ENCODE results near the gene ADAP1. TPM values are rescaled to one million over a fixed set of nuclear protein-coding genes. Genes with fewer than 3 reads are reported as not detected.
"Not testable (repeated sequence)": the region's sequence is repeated elsewhere in the genome, so short reads cannot be mapped to it uniquely, and the experiment has no call there.

Gene ADAP1
- total RNA-seq, 1 donor from 2014 or later, result 19.2 TPM

DNA sequence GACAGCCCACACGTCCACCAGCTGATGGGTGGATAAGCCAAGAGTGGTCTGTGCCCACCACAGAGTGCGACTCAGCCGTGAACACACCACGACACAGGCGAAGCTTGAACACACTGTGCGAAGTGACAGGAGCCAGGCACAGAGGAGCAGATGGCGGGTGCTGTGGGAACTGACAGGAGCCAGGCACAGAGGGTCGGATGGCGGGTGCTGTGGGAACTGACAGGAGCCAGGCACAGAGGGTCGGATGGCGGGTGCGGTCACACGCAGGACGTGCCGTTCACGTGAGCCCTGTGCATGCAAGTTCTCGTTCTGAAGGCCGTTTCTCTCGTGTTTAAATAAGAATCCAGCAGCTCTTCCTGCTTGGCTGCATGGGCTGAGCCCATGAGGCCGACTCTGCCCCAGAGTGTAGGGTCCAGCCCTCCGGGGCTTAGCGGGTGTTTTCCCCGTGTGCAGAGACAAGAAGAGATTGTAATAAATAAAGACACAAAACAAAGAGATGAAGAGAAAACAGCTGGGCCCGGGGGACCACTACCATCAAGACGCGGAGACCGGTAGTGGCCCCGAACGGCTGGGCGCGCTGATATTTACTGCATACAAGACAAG, 5.9 kb upstream of the ADAP1 start:
- DNase-seq (ENCODE audit: low spot score), result no peak

- not testable (repeated sequence) for DNase-seq (ENCODE audit: low spot score)
Measured at GRCh38 chr7:959740-960139, 5.3 kb upstream of the ADAP1 start.

- no peak for DNase-seq (ENCODE audit: low spot score)
Measured at GRCh38 chr7:959271-959670, 4.8 kb upstream of the ADAP1 start.

DNA sequence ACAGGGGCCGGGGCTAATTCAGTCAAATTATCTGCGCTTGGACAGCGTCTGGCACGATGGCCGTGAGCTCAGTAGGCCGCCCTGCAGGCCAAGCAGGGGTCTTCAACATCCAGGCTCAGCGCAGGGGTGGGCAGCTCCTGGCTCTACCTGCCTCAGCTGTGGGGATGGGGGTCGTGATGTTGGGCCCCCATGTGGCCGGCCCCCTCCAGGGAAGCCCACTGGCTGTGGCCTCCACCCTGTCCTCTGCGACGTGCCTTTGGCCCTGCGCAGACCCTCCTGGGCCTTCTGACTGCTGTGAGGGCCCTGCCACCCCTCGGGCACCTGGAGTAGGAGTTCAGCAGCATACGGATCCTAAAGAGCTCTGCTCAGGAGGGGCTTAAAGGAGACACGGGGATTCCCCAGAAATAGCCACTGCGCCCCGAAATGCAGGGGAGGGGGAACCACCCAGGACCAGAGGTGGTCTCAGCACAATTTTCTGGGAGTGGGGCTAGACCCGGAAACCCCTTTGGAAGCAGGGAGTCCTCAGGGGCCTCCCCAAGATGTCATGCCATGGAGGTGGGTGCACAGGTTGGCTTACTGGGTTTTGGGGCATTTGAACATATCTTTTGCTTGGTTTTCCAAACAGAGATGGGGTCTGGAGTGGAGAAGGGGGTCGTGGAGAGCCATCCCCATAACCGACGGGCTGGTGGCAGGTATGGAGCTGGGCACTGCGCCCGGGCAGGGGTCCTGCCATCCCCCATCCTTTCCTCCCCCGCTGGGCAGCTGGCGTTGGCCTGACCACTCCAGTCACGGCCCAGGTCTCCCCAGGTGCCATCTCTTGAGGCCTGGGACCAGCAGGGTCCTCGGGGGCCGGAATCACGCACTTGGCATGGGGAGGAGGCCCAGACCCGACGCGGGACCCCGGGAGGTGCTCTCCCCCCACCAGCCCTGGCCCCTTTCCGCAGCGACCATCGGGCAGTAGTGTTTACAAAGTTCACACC, 4.0 kb upstream of the ADAP1 start:
- no peak for DNase-seq (ENCODE audit: low spot score)

DNA sequence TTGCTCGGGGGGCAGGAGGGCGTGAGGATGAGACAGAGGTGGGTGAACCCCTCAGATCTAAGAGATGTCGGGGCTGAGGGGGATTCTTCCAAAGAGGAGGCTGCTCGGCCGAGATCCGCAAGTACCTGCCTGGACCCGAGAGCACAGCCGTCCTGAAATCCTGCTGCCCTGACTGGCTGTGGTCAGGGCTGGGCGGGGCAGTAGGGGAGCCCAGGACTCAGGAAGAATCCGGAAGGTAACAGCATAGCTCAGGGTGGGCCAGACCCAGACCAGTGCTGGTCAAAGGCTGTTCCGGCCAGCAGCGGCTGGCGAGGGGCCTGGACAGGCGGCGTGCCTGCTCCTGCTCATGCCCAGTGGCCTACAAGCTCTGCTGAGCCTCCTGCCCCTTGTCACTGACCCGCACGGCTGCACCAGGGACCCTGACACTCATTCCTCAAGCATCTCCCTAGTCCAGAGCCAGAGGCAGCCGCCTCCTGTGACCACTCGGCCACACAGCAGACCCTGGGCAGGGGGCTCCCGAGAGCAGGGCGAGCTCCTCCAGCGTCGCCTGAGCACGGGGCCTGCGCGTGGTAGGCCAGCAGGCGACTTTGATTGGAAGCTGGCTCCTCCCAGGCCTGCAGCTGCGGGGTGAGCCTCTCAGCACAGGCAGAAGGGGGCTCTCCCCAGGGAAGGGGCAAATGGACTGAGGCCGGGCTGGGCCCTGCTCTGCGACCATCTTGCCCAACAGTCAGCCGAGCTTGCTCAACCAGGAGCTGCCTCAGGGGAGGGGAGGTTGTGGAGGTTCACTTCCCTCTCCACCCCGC, 3.1 kb upstream of the ADAP1 start:
- DNase-seq (ENCODE audit: low spot score), result no peak

DNA sequence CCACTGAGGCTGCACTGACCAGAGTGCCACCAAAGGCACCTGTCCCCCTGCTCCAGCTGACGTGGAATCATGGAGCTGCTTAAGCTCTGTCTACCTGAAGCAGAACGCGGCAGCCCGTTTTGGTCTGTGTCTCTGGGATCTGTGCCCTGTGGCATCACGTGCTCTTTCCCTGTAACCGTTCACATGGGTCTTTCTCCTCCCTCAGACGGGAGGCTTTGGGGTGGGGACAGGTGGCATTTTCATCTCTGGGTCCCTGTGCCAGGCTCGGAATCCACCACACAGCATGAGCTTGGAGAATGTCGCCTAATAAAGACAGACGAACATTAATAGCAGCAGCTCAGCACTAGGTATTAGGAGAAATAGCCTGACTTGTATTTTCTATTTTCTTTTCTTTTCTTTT, 1.6 kb upstream of the ADAP1 start:
- DNase-seq (ENCODE audit: low spot score), result no peak

GRCh38 chr7:953547-954327, 743 bp downstream of the ADAP1 start:
- DNase-seq (ENCODE audit: low spot score), result no peak

GRCh38 chr7:952548-953441, 1.7 kb downstream of the ADAP1 start:
- no peak for DNase-seq (ENCODE audit: low spot score)

- no peak for DNase-seq (ENCODE audit: low spot score)
Measured at GRCh38 chr7:951881-952547, 2.5 kb downstream of the ADAP1 start.

DNA sequence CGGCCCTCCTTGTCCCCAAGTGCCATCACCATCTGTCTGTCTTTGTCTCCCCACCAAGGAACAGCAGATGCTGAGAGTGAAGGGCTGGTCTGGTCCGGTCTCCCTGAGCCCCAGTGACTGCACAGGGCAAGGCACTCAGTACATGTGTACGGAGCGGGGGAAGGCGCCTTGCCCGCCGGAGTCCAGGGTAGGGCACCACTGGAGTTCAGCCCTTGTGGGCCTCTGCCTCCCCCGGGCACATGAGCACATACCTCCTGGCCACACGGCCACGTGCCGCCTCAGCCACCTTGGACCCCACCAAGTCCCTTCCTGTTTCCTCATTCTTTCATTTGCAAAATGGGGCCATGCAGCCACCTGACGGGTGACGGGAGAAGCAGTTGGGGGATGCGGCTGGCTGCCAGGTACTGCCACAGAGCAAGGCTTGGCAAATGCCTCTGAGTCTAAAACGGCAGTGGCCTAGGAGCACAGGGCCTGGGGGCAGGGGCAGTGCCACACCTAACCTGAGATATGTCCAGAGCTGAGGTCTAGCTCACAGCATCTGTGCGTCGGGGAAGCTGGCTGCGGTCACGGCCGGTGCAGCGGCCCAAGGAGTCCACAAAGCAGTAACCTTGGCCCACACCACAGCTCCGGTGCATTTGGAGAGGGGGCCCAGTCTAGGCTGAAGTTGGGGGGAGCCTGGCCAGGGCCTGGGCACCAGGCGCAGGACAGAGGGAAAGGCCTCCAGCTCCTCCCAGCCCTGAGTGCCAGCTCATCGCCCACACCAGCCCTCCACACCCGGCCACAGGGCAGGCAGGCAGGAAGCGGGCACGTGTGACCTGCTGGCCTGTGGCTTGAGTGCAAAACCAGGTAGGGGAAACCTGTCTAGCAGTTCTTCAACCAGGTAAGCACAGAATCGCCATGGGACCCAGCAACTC, 5.2 kb downstream of the ADAP1 start:
- no peak for DNase-seq (ENCODE audit: low spot score)

DNA sequence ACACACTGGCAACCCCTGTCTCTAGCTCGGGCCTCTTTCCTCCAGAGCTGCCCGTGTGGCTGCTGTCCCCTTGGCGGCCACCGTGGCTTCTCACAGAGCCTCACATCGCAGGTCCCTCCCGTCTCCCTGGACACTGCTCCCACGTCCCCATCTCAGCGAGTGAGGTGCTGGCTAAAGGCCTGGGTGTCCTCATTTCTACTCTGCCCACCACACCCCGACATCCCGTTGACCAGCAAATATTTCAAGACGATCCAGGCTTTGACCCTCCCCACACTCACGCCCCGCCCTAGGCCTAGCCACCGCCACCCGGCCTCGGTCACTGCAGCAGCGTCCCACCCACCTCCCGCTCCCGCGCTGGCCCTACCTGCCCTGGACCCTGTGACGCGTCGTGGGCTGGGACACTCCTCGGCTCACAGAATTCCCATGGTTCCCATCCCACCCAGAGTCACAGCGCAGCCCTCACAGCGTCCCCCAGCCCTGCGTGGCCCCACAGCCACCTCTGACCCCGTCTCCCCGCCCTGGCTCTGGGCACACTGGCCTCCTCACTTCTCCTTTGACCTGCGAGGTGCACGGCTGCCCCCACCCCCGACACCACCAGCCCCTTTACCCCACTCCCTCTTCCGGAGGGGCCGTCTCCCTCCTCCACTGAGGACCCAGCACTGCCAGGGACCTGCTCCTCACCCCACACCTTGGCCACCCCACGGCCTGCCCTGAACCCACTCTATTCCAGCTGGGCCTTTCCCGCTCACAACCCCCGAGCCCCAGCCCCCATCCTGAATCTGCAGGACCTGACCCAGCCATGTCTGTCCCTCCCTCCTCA, 6.9 kb downstream of the ADAP1 start:
- no peak for DNase-seq (ENCODE audit: low spot score)

DNA sequence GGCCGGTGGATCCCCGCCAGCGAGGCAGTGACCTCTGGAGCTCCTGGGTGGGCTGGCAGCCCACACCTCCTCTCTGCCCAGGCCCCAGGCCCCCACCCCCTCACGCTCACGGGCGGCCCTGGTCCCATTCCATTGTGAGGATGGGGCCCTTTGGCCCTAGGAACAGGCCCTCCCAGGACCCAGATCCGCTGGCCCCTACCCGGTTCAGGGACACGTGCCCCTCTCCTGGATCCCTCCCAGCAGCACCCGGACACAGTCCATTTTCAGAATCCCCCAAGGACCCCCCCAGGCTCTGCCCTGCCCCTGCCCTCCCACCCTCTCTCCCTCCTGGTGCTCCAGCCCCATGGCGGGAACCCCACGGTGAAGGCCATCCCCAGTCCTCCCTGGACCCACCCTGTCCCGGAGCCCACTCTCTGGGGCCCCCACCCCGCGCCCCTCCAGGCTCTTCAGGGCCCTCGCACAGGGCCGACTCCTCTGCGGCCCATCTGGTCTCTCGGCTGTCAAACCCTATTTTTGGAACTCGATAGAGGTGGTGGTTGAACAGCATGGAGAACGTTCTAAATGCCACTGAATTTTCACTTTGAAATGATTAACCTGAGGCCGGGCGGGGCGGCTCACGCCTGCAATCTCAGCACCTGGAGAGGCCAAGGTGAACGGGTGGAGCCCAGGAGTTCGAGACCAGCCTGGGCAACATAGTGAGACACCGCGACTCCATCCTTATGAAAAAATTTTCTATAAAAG, 8.1 kb downstream of the ADAP1 start:
- DNase-seq (ENCODE audit: low spot score), result no peak

- DNase-seq (ENCODE audit: low spot score), result no peak
Measured at GRCh38 chr7:945556-946255, 8.8 kb downstream of the ADAP1 start.

DNA sequence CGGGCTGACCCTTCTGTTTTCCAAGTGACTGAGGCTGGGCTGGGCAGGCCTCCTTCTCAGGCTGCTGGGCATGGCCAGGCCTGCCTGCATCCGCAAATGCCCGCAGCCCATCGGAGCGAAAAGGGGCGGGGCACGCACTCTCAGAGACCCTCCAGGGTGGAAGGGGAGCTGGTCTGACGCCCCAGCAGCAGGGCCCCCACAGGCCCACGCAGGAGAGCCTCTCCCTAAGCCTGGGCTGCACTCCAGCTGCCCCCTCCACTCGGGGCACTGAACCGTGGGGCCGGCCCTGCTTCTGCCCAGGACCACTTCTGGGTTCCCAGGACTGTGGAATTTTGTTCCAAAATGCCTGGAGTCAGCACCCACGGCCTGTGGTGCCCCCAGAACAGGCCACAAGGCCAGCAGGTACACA, 9.3 kb downstream of the ADAP1 start:
- DNase-seq (ENCODE audit: low spot score), result no peak

DNA sequence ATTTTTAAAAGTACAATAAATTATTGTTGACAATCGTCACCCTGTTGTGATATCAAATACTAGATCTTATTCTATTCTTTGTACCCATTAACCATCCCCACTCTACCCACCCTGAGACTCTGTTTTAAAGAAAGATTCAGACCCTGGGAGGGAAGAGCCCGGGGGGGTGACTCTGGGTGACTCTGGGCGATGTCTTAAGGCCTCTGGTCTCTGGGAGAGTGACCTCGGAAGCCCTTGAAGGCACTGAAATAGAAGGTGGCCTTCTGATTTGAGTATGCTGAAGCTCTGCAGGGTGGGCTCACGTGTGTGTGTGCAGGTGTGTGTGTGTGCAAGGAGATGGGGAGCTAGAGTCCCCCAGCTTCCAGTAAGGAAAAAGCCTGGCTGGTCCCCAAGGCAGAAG, 9.7 kb downstream of the ADAP1 start:
- no peak for DNase-seq (ENCODE audit: low spot score)

GRCh38 chr7:943793-944192, 10.7 kb downstream of the ADAP1 start:
- DNase-seq (ENCODE audit: low spot score), result not testable (repeated sequence)

Measured in mesenteric fat pad (tissue), 1 donor.